ENCODE data around the gene KCNQ1.

KCNQ1 gene

GRCh38 chr11:2461253-2461955 is 16.6 kb downstream of the KCNQ1 start:
- DNase-seq (ENCODE audit: low read depth) = no peak

- DNase-seq (ENCODE audit: low read depth) = no peak
These were observed 17.2 kb downstream of the KCNQ1 start for GRCh38 chr11:2461956-2462542.

- DNase-seq (ENCODE audit: low read depth) = no peak
These were observed 17.8 kb downstream of the KCNQ1 start for GRCh38 chr11:2462543-2462985.

- no peak for DNase-seq (ENCODE audit: low read depth)
These were observed 18.4 kb downstream of the KCNQ1 start for GRCh38 chr11:2462986-2463765.

- no peak for DNase-seq (ENCODE audit: low read depth)
These were observed 19.0 kb downstream of the KCNQ1 start for GRCh38 chr11:2463766-2464277.

GRCh38 chr11:2464451-2465165 is 19.8 kb downstream of the KCNQ1 start:
- DNase-seq (ENCODE audit: low read depth) = no peak

GRCh38 chr11:2465202-2466068 is 20.6 kb downstream of the KCNQ1 start:
- no peak for DNase-seq (ENCODE audit: low read depth)

- no peak for DNase-seq (ENCODE audit: low read depth)
These were observed 21.4 kb downstream of the KCNQ1 start for GRCh38 chr11:2466069-2466801.

GRCh38 chr11:2466869-2467694 is 22.3 kb downstream of the KCNQ1 start:
- DNase-seq (ENCODE audit: low read depth) = no peak

GRCh38 chr11:2467695-2468055 is 22.9 kb downstream of the KCNQ1 start:
- DNase-seq (ENCODE audit: low read depth) = no peak

GRCh38 chr11:2468363-2469235 is 23.8 kb downstream of the KCNQ1 start:
- no peak for DNase-seq (ENCODE audit: low read depth)

- DNase-seq (ENCODE audit: low read depth) = no peak
These were observed 25.7 kb downstream of the KCNQ1 start for GRCh38 chr11:2470495-2470894.

- DNase-seq (ENCODE audit: low read depth) = no peak
These were observed 26.4 kb downstream of the KCNQ1 start for GRCh38 chr11:2471048-2471803.

GRCh38 chr11:2471804-2472096 is 26.9 kb downstream of the KCNQ1 start:
- DNase-seq (ENCODE audit: low read depth) = no peak

- DNase-seq (ENCODE audit: low read depth) = no peak
These were observed 27.8 kb downstream of the KCNQ1 start for GRCh38 chr11:2472428-2473186.

- no peak for DNase-seq (ENCODE audit: low read depth)
These were observed 28.7 kb downstream of the KCNQ1 start for GRCh38 chr11:2473361-2474058.
